Endothelial cell of umbilical vein (primary cell): Measurements from ENCODE around the gene LMF1. TPM values are rescaled to one million over a fixed set of nuclear protein-coding genes. Genes with fewer than 3 reads are reported as not detected.

Experiments
- BruUV-seq: library from RNA; stranded (reverse); fragments of 400-500 nt; replicated peaks from 2 replicates; lab custom pipeline; 2021; lab: Mats Ljungman, UMichigan
- CTCF ChIA-PET: fragments of 300-600, 350-600 bp; sonication (Branson Sonifier 250); formaldehyde crosslinking; loops from one replicate; lab custom pipeline; 2021; ENCODE audit warnings: antibody characterized with exemption, inconsistent platforms; lab: Charles Lee
- POLR2A ChIA-PET: fragments of 300-600, 350-600 bp; sonication (Branson Sonifier 250); formaldehyde crosslinking; loops from one replicate; lab custom pipeline; 2021; ENCODE audit warnings: antibody characterized with exemption, inconsistent platforms; lab: Charles Lee
- DNase-seq: peaks from one replicate; pipeline ENCODE4 v3.0.0-alpha.2; 2011; ENCODE audit warnings: low read depth, low spot score
- FAIRE-seq: peaks from 2 replicates; lab custom pipeline; 2011; peaks lifted over from hg19 to GRCh38; lab: Jason Lieb, UNC
- H2AFZ ChIP-seq: 2 replicates; pipeline ENCODE4 v1.6.0; 2012; ENCODE audit warnings: low read depth, low read length, control low read depth, inconsistent platforms
- H3K27ac ChIP-seq: 2 replicates; pipeline ENCODE4 v1.5.1; 2011; ENCODE audit warnings: low read depth, mild to moderate bottlenecking, control low read depth, low read length, moderate library complexity; ENCODE audit not compliant: insufficient read depth
- H3K27me3 ChIP-seq, 2 experiments: 2 replicates each; pipeline versions ENCODE4 v1.6.0 to v1.6.1; 2011; ENCODE audit warnings: low read length in 2 of 2, mixed read lengths in 1 of 2; ENCODE audit not compliant: control insufficient read depth in 2 of 2, insufficient read depth in 2 of 2
- H3K36me3 ChIP-seq, 2 experiments: 2 replicates in 1 of 2; 3 replicates in 1 of 2; pipeline ENCODE4 v1.5.1; 2011; ENCODE audit warnings: low read length in 2 of 2, mild to moderate bottlenecking in 1 of 2, moderate library complexity in 1 of 2; ENCODE audit not compliant: control insufficient read depth in 2 of 2, insufficient read depth in 2 of 2; ENCODE audit errors: extremely low read depth in 1 of 2
- H3K4me1 ChIP-seq: 3 replicates; pipeline ENCODE4 v1.5.1; 2011; ENCODE audit warnings: mild to moderate bottlenecking, low read length; ENCODE audit not compliant: control insufficient read depth, insufficient read depth; ENCODE audit errors: extremely low read depth
- H3K4me2 ChIP-seq: 2 replicates; pipeline ENCODE4 v1.6.1; 2011; ENCODE audit warnings: low read length, control low read depth, mixed read lengths; ENCODE audit not compliant: insufficient read depth
- H3K4me3 ChIP-seq, 3 experiments: fragments of 200-600 bp in 1 of 3; sonication (generic), shearing (Covaris generic) in 1 of 3; replicated peaks in 1 of 3; 2 replicates each; pipeline ENCODE4 v1.5.1; 2011 to 2016; ENCODE audit warnings: control low read depth in 3 of 3, low read length in 3 of 3, mild to moderate bottlenecking in 2 of 3, inconsistent platforms in 1 of 3, low read depth in 1 of 3, moderate library complexity in 1 of 3; ENCODE audit not compliant: insufficient read depth in 1 of 3
- H3K79me2 ChIP-seq: 2 replicates; pipeline ENCODE4 v1.6.0; 2012; ENCODE audit warnings: low read length, inconsistent platforms; ENCODE audit not compliant: control insufficient read depth, insufficient read depth
- H3K9ac ChIP-seq: replicated peaks from 2 replicates; pipeline ENCODE3; 2011; ENCODE audit warnings: low read length, control low read depth; ENCODE audit not compliant: insufficient read depth; ENCODE audit errors: extremely low read depth
- H3K9me1 ChIP-seq: replicated peaks from 3 replicates; pipeline ENCODE4 v1.6.0; 2011; ENCODE audit warnings: mild to moderate bottlenecking, low read length; ENCODE audit not compliant: control insufficient read depth, insufficient read depth; ENCODE audit errors: extremely low read depth
- H3K9me3 ChIP-seq: replicated peaks from 2 replicates; pipeline ENCODE4 v1.5.1; 2012; ENCODE audit warnings: low read length, inconsistent platforms; ENCODE audit not compliant: control insufficient read depth, insufficient read depth
- H4K20me1 ChIP-seq: replicated peaks from 2 replicates; pipeline ENCODE3; 2011; ENCODE audit warnings: mild to moderate bottlenecking, low read length; ENCODE audit not compliant: control insufficient read depth, insufficient read depth; ENCODE audit errors: extremely low read depth
- EZH2 ChIP-seq: IDR thresholded peaks from 2 replicates; pipeline ENCODE4 v1.6.1; 2012; ENCODE audit warnings: borderline replicate concordance, low read depth, mild to moderate bottlenecking, moderate library complexity, low read length, inconsistent platforms; ENCODE audit not compliant: severe bottlenecking
- FOS ChIP-seq: IDR thresholded peaks from 2 replicates; pipeline ENCODE4 v1.6.1; 2011; ENCODE audit warnings: mild to moderate bottlenecking, low read length, moderate library complexity, borderline replicate concordance; ENCODE audit not compliant: insufficient read depth
- GATA2 ChIP-seq: IDR thresholded peaks from 2 replicates; pipeline ENCODE4 v1.7.0; 2011; ENCODE audit warnings: low read depth, mild to moderate bottlenecking, moderate library complexity, mixed read lengths, low read length; ENCODE audit not compliant: insufficient read length, insufficient read depth
- JUN ChIP-seq: IDR thresholded peaks from 2 replicates; pipeline ENCODE4 v1.6.1; 2011; ENCODE audit warnings: borderline replicate concordance, low read depth; ENCODE audit not compliant: insufficient read length, insufficient read depth
- MYC ChIP-seq: IDR thresholded peaks from one replicate; pipeline ENCODE4 v1.6.1; 2011; ENCODE audit warnings: mild to moderate bottlenecking, low read depth, low read length
- POLR2A ChIP-seq: IDR thresholded peaks from 2 replicates; pipeline ENCODE4 v1.6.1; 2012; ENCODE audit warnings: low read depth, mild to moderate bottlenecking, control low read depth, low read length
- POLR2AphosphoS5 ChIP-seq: IDR thresholded peaks from 2 replicates; pipeline ENCODE4 v1.6.1; 2012; ENCODE audit warnings: low read depth, mild to moderate bottlenecking, control low read depth, low read length, moderate library complexity; ENCODE audit not compliant: insufficient read depth
- dilution Hi-C: fragments of 300-500 bp; cut with MboI; formaldehyde crosslinking; loops from one replicate; pipeline ENCODE4 v1.15.0; 2019; ENCODE audit warnings: low sequenced_read_pairs; ENCODE audit not compliant: extremely low pct_ligation_motif_present
- intact Hi-C: fragments of 100-400 bp; cut with micrococcal nuclease; formaldehyde crosslinking; loops from one replicate; pipeline ENCODE4 v1.10.0; 2022
- polyA plus RNA-seq, 4 experiments: library from polyadenylated mRNA; depleted of rRNA in 3 of 4; stranded (reverse) in 3 of 4; unstranded in 1 of 4; fragments of >200 nt; gene quantifications; 2 replicates each; pipeline versions ENCODE4 v1.2.1 to v1.2.3, GENCODE V29; 2011 to 2012; ENCODE audit warnings: missing spikeins in 1 of 4
- total RNA-seq: library from RNA; stranded (reverse); gene quantifications from 2 replicates; pipeline ENCODE4 v1.2.3, GENCODE V29; 2021
- TF ChIP-seq, protein P1 (sequence below), 2 donors: IDR thresholded peaks; 1 replicate in 1 of 2; 2 replicates in 1 of 2; pipeline ENCODE4 v1.5.1; 2011; ENCODE audit warnings: low read length in 2 of 2, mild to moderate bottlenecking in 2 of 2, moderate library complexity in 2 of 2, control low read depth in 1 of 2, inconsistent platforms in 1 of 2, low read depth in 1 of 2; ENCODE audit not compliant: insufficient read depth in 1 of 2; ENCODE audit errors: extremely low read depth in 1 of 2
- TF ChIP-seq, protein P2 (sequence below): IDR thresholded peaks from 2 replicates; pipeline ENCODE4 v1.6.1; 2011; ENCODE audit not compliant: insufficient read depth, insufficient read length

LMF1 gene
- total and polyA plus RNA-seq, 2 donors (not counting 3 experiments of a cell fraction or from before 2014, with no cell fraction given), result 17.8 TPM

DNA sequence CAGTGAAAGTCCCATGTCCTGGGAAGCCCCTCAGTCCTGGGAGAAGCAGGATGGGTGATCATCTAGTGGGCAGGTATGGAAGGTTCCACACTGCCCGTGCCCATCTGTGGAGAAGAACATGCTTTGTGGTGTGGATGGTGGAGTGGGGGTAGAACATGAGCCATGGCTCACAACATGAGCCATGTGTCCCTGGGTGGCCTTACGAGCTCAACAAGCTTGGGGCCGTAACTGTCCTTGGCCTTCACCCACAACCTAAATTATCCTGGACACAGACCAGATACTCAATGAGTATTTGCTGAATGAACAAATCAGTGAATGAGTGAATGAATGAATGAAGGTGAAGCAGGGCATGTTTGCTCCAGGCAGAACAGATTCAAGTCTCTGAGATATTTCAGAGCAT is 24.3 kb upstream of the LMF1 start:
- Histone ChIP-seq H3K4me1 (peaks cover 15% of the 10 kb centered on the region), H3K9me1 (no peaks in the 10 kb centered on the region), H3K36me3 (no peaks in the 10 kb centered on the region), H3K9me3 (no peaks in the 10 kb centered on the region), H3K4me2 (no peak overlapping the region), H4K20me1 (no peaks in the 10 kb centered on the region), H3K4me3 (no peak overlapping the region), H3K27me3 (no peaks in the 10 kb centered on the region), H2AFZ (no peak overlapping the region), H3K79me2 (no peaks in the 10 kb centered on the region), H3K27ac (no peak overlapping the region), H3K9ac (no peak overlapping the region)
- TF ChIP-seq POLR2A, result no peak
- TF ChIP-seq MYC, result no peak
- no peak for TF ChIP-seq POLR2AphosphoS5
- TF ChIP-seq, protein P1, sequence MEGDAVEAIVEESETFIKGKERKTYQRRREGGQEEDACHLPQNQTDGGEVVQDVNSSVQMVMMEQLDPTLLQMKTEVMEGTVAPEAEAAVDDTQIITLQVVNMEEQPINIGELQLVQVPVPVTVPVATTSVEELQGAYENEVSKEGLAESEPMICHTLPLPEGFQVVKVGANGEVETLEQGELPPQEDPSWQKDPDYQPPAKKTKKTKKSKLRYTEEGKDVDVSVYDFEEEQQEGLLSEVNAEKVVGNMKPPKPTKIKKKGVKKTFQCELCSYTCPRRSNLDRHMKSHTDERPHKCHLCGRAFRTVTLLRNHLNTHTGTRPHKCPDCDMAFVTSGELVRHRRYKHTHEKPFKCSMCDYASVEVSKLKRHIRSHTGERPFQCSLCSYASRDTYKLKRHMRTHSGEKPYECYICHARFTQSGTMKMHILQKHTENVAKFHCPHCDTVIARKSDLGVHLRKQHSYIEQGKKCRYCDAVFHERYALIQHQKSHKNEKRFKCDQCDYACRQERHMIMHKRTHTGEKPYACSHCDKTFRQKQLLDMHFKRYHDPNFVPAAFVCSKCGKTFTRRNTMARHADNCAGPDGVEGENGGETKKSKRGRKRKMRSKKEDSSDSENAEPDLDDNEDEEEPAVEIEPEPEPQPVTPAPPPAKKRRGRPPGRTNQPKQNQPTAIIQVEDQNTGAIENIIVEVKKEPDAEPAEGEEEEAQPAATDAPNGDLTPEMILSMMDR (IDR thresholded peaks at IDR 0.05; ENCODE audit: extremely low read depth in 1 of 2, insufficient read depth in 1 of 2, low read depth in 1 of 2, low read length in 2 of 2), result no peak
- TF ChIP-seq, protein P2, sequence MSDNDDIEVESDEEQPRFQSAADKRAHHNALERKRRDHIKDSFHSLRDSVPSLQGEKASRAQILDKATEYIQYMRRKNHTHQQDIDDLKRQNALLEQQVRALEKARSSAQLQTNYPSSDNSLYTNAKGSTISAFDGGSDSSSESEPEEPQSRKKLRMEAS, result no peak
- TF ChIP-seq JUN, result no peak
- no peak for TF ChIP-seq GATA2
- no peak for TF ChIP-seq FOS
- TF ChIP-seq EZH2, result no peak
- dilution Hi-C loops, result no loop called here
- DNase-seq (no peak), FAIRE-seq (no peak)
- intact Hi-C loops, result no loop called here
- ChIA-PET POLR2A (no interaction called here), CTCF (interaction anchor here (0.8 to 4.8 kb wide), 3 partner anchors 9 to 62 kb away, joined by 3 to 22 read pairs (median 4); no protein-coding TSS in a partner anchor)
- no TSS peak for BruUV-seq
